Nephron (organoid): ENCODE results near the gene MRPL51.
"Not testable (repeated sequence)": the region's sequence is repeated elsewhere in the genome, so short reads cannot be mapped to it uniquely, and the experiment has no call there.

ENCODE experiments used
- H3K27ac Mint-ChIP-seq, 3 experiments: 2 replicates each; pipeline ENCODE4 v1.8.0; 2020; ENCODE audit warnings: mixed read lengths in 3 of 3, mild to moderate bottlenecking in 2 of 3, moderate library complexity in 1 of 3
- H3K27me3 Mint-ChIP-seq: 2 replicates; pipeline ENCODE4 v1.8.0; 2021; ENCODE audit warnings: low read depth, mild to moderate bottlenecking, moderate library complexity, mixed read lengths
- H3K36me3 Mint-ChIP-seq: 2 replicates; pipeline ENCODE4 v1.8.0; 2020; ENCODE audit warnings: low read depth, mixed read lengths
- H3K4me1 Mint-ChIP-seq: 2 replicates; pipeline ENCODE4 v1.8.0; 2020; ENCODE audit warnings: mixed read lengths
- H3K4me3 Mint-ChIP-seq, 3 experiments: 2 replicates each; pipeline ENCODE4 v1.8.0; 2020; ENCODE audit warnings: mild to moderate bottlenecking in 3 of 3, mixed read lengths in 3 of 3, moderate library complexity in 2 of 3
- H3K9me3 Mint-ChIP-seq: 2 replicates; pipeline ENCODE4 v1.8.0; 2020; ENCODE audit warnings: mixed read lengths
- TF ChIP-seq, protein P1 (sequence below), 3 experiments: fragments of 200-600 bp; sonication (generic); IDR thresholded peaks; one replicate each; pipeline ENCODE4 v1.5.0; 2021; ENCODE audit warnings: antibody characterized with exemption in 3 of 3; ENCODE audit not compliant: unreplicated experiment in 3 of 3

MRPL51 gene

DNA sequence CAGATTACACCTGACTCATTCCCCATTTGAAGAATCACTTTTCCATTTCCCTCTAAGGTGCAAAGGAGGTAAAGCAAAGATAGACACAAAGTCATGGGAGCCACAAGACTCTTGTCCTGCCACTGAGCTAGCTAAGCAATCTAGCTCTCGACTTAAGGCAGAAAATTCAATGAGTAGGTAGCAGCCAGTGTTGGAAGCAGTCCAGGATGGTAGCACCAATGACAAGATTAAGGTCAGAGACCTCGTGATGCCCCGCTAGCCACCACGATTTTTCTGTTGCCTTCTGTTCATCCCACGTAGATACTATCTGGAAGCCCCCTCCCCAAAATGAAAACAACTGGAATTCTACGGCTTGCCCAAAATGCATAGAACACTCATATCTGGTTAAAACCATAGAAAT is 24.0 kb downstream of the MRPL51 start:
- Mint-ChIP-seq H3K27me3 (peaks cover 9% of the 10 kb centered on the region), H3K4me1 (peaks cover 31% of the 10 kb centered on the region), H3K4me3 (peak overlapping the region; percentile 83 to 88 (median 84)), H3K36me3 (peaks cover 14% of the 10 kb centered on the region), H3K27ac (peak overlapping the region in 1 of 3 experiments; percentile 13), H3K9me3 (no peaks in the 10 kb centered on the region)
- TF ChIP-seq, protein P1, sequence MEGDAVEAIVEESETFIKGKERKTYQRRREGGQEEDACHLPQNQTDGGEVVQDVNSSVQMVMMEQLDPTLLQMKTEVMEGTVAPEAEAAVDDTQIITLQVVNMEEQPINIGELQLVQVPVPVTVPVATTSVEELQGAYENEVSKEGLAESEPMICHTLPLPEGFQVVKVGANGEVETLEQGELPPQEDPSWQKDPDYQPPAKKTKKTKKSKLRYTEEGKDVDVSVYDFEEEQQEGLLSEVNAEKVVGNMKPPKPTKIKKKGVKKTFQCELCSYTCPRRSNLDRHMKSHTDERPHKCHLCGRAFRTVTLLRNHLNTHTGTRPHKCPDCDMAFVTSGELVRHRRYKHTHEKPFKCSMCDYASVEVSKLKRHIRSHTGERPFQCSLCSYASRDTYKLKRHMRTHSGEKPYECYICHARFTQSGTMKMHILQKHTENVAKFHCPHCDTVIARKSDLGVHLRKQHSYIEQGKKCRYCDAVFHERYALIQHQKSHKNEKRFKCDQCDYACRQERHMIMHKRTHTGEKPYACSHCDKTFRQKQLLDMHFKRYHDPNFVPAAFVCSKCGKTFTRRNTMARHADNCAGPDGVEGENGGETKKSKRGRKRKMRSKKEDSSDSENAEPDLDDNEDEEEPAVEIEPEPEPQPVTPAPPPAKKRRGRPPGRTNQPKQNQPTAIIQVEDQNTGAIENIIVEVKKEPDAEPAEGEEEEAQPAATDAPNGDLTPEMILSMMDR (IDR thresholded peaks at IDR 0.05; ENCODE audit: unreplicated experiment in 3 of 3), result no peak

DNA sequence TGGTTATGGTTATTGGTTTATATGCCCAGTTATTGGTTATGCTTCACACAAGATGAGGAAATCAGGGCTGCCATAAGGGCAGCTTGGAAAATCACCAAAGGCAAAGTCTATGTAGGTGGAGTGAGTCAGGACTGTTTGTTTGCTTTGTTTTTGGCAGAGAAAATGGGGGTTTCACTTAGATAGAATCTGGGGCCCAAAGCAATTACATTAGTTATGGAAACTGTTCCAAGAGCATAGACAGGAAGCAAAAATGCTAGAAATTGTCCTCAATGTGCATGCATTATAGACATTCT is 24.8 kb downstream of the MRPL51 start:
- H3K4me1 Mint-ChIP-seq, result peaks cover 31% of the 10 kb centered on the region
- TF ChIP-seq, protein P1 (IDR thresholded peaks at IDR 0.05; ENCODE audit: unreplicated experiment in 3 of 3), result no peak
- peaks cover 9% of the 10 kb centered on the region for H3K27me3 Mint-ChIP-seq
- no peak overlapping the region for H3K27ac Mint-ChIP-seq
- H3K9me3 Mint-ChIP-seq, result no peaks in the 10 kb centered on the region
- H3K36me3 Mint-ChIP-seq, result peaks cover 15% of the 10 kb centered on the region
- peak overlapping the region; percentile 83 to 88 (median 84) for H3K4me3 Mint-ChIP-seq

DNA sequence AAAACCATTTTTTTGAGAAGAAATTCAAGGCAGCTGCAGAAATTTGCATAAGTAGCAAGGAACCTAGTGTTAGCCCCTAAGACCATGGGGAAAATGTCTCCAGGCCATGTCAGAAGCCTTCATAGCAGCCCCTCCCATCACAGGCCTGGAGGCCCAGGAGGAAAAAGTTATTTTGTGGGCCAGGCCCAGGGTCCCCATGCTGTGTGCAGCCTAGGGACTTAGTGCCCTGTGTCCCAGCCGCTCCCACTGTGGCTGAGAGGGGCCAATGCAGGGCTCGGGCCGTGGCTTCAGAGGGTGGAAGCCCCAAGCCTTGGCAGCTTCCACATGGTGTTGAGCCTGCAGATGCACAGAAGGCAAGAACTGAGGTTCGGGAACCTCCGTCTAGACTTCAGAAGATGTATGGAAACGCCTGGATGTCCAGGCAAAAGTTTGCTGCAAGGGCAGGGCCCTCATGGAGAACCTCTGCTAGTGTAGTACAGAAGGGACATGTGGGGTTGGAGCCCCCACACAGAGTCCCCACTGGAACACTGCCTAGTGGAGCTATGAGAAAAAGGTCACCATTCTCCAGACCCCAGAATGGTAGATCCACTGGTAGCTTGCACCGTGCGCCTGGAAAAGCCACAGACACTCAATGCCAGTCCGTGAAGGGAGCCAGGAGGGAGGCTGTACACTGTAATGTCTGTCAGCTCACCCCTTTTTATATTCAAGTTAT is 25.3 kb downstream of the MRPL51 start:
- not testable (repeated sequence) for H3K27me3 Mint-ChIP-seq, H3K27ac Mint-ChIP-seq, H3K9me3 Mint-ChIP-seq
- peak overlapping the region; percentile 17 to 84 (median 59) for H3K4me3 Mint-ChIP-seq
- peaks cover 31% of the 10 kb centered on the region for H3K4me1 Mint-ChIP-seq
- H3K36me3 Mint-ChIP-seq, result peaks cover 19% of the 10 kb centered on the region

GRCh38 chr12:6466751-6467150 is 26.3 kb downstream of the MRPL51 start:
- H3K4me3 Mint-ChIP-seq, result peak overlapping the region in 1 of 3 experiments; percentile 45
- H3K4me1 Mint-ChIP-seq, result peaks cover 31% of the 10 kb centered on the region
- not testable (repeated sequence) for H3K27ac Mint-ChIP-seq, H3K9me3 Mint-ChIP-seq, H3K27me3 Mint-ChIP-seq
- H3K36me3 Mint-ChIP-seq, result peaks cover 26% of the 10 kb centered on the region

- no peak overlapping the region for H3K4me3 Mint-ChIP-seq
- H3K27me3 Mint-ChIP-seq, result peaks cover 6% of the 10 kb centered on the region
- H3K9me3 Mint-ChIP-seq, result no peaks in the 10 kb centered on the region
- peaks cover 26% of the 10 kb centered on the region for H3K36me3 Mint-ChIP-seq
- H3K4me1 Mint-ChIP-seq, result peaks cover 28% of the 10 kb centered on the region
- TF ChIP-seq, protein P1 (IDR thresholded peaks at IDR 0.05; ENCODE audit: unreplicated experiment in 3 of 3), result no peak
- no peak overlapping the region for H3K27ac Mint-ChIP-seq
Measured at GRCh38 chr12:6466184-6466573, 26.9 kb downstream of the MRPL51 start.

DNA sequence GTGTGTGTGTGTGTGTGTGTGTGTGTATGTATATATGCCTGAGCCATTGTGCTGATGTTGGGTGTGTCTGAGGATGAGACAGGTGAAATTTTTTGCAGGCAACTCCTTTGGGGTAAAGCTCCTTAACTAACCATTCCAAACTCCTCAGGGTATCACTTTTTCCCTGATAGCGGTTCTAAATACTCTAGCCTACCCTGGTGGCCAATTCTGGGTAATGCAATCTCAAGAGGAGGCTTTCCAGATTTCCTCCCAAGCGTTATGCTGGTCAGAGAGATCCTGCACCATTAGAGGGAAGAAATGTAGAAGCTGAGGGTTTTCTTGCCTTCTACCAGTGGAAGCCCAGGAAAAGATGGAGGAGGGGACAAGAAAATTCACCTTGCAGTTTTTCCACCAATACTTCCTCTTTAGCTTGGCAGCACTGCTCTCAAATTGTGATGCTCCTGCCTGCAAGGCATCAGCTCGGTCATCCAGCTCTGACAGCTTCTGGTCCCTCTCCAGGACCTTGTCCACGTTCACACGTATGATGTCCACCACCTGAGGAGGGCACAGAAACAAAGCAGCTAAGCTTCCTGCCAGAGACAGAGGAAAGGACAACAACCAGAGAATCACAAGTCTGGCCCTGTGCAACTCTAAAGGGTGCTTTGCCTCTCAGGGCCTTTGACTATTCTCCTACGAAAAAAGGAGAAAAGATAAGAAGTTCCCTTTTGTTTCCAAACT is 27.4 kb downstream of the MRPL51 start:
- peaks cover 3% of the 10 kb centered on the region for H3K27me3 Mint-ChIP-seq
- no peaks in the 10 kb centered on the region for H3K9me3 Mint-ChIP-seq
- TF ChIP-seq, protein P1 (IDR thresholded peaks at IDR 0.05; ENCODE audit: unreplicated experiment in 3 of 3), result peak; percentile 70 to 78 (median 78)
- peaks cover 30% of the 10 kb centered on the region for H3K36me3 Mint-ChIP-seq
- peaks cover 25% of the 10 kb centered on the region for H3K4me1 Mint-ChIP-seq
- H3K27ac Mint-ChIP-seq, result no peak overlapping the region
- H3K4me3 Mint-ChIP-seq, result peak overlapping the region in 2 of 3 experiments; percentile 40 to 65

DNA sequence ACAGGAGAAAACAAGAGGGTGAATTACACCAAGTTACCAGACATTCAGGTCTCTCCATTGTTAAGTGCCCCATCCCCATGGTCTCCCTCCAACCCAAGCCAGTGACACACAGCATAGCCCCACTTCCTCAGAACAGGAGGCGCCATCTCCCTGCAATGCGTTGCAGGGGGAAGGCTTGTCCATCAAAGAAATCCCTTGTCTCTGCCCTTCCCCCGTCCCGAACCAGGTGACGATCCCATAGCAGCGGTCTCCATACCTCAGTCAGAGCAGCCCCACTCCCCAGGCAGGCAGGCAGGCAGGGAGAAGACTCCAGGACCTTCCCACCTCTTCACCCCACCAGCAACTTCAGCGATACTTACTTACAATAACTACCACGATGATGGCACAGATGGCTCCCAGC is 28.5 kb downstream of the MRPL51 start:
- peaks cover 30% of the 10 kb centered on the region for H3K36me3 Mint-ChIP-seq
- peaks cover 21% of the 10 kb centered on the region for H3K4me1 Mint-ChIP-seq
- no peak overlapping the region for H3K4me3 Mint-ChIP-seq
- no peaks in the 10 kb centered on the region for H3K9me3 Mint-ChIP-seq
- TF ChIP-seq, protein P1 (IDR thresholded peaks at IDR 0.05; ENCODE audit: unreplicated experiment in 3 of 3), result no peak
- peaks cover 3% of the 10 kb centered on the region for H3K27me3 Mint-ChIP-seq
- no peak overlapping the region for H3K27ac Mint-ChIP-seq
